Diencephalon (tissue), 1 donor: Measurements from ENCODE around the gene IL17RB. TPM values are rescaled to one million over a fixed set of nuclear protein-coding genes. Genes with fewer than 3 reads are reported as not detected.

ENCODE experiments used
- small RNA-seq: library from RNA; depleted of rRNA; stranded (forward); fragments of <200 nt; gene quantifications from one replicate; pipeline ENCODE3, GENCODE V24; 2014
- total RNA-seq: library from RNA; depleted of rRNA; stranded (reverse); fragments of >200 nt; gene quantifications from one replicate; pipeline ENCODE4 v1.2.3, GENCODE V29; 2014

The IL17RB gene, protein sequence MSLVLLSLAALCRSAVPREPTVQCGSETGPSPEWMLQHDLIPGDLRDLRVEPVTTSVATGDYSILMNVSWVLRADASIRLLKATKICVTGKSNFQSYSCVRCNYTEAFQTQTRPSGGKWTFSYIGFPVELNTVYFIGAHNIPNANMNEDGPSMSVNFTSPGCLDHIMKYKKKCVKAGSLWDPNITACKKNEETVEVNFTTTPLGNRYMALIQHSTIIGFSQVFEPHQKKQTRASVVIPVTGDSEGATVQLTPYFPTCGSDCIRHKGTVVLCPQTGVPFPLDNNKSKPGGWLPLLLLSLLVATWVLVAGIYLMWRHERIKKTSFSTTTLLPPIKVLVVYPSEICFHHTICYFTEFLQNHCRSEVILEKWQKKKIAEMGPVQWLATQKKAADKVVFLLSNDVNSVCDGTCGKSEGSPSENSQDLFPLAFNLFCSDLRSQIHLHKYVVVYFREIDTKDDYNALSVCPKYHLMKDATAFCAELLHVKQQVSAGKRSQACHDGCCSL
- total RNA-seq, result 9.0 TPM

DNA sequence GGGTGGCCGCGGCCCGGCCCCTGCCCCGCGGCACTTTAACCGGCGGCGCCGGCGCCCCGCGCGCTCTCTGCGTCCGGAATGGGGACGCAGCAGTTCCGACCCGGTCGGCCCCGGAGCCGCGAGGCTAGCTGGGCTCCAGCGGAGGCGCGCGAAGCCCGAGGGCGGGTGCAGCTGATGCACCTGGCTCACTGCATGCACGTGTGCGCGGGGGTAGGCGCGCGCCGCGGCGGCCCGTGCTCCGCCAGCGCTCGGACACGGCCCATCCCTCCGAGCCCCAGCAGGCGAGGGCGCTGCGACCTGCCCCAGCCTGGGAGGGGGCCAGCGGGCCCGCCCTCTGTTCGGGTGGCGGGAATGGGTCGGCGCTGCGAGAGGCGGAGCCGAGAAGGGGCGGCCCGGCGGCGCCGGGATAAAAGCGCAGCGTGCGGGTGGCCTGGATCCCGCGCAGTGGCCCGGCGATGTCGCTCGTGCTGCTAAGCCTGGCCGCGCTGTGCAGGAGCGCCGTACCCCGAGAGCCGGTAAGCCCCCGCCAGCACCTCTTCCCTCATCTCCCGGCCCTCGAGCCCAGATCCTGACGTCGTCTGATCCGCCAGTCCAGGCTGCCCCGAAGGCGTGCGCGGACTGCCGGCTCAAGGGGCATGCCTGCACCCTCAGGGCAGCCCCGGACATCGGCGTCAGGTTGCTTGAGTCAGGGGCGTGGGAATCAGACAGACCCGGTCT lies at the start of gene IL17RB, which contains the start of gene CHDH:
IL17RB (plus strand) TSS at position 435 of the 717 bp plus-strand sequence; CDS start at position 456, 21 bp downstream.
CHDH (minus strand) TSS at position 286 of the 717 bp plus-strand sequence. CDS start 22,411 bp downstream, outside the sequence.

DNA sequence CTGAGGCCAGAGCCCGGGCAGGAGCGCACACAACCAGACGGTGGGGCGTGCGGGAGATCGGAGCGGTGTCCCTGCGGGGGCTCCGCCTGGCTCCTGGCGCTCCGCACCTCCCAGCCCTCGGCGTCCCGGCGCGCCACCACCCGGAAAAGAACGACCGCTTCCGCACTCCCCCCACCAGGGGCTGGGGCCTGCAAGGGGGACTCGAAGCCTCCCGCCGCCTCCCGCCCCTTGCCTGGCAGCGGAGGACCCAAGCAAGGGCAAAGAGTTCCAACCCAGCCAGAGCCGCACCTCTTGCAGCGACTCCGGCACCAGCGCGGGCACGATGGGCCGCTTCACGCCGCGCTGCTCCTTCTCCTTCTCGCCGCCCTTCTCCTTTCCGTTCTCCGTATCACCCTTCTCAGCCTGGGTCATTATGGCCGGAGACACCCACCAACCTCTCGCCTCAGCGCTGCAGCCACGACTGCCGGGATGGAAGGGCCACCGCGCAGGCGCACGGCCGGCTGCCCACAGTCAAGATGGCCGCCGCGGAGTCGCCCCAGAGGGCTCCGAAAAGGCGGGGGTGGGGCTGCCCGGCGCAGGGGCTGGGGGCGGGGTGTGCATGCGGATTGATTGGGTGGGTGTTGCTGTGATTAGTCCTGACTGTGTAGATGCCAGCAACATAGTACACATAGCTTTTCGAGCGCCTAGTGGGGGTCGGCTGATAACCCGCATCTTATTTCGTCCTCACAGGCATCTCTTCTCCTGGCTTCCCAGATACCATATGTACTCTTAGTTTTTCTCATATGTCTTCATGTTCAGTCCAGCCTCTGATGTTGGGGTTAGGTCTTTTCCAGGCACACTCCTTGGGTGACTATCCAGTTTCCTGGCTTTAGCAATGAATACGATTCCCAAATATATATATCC lies 35.6 kb downstream of the IL17RB start, which contains the start of gene ACTR8:
ACTR8 (minus strand) TSS at position 462 of the 903 bp plus-strand sequence; CDS start at position 411, 51 bp downstream.

DNA sequence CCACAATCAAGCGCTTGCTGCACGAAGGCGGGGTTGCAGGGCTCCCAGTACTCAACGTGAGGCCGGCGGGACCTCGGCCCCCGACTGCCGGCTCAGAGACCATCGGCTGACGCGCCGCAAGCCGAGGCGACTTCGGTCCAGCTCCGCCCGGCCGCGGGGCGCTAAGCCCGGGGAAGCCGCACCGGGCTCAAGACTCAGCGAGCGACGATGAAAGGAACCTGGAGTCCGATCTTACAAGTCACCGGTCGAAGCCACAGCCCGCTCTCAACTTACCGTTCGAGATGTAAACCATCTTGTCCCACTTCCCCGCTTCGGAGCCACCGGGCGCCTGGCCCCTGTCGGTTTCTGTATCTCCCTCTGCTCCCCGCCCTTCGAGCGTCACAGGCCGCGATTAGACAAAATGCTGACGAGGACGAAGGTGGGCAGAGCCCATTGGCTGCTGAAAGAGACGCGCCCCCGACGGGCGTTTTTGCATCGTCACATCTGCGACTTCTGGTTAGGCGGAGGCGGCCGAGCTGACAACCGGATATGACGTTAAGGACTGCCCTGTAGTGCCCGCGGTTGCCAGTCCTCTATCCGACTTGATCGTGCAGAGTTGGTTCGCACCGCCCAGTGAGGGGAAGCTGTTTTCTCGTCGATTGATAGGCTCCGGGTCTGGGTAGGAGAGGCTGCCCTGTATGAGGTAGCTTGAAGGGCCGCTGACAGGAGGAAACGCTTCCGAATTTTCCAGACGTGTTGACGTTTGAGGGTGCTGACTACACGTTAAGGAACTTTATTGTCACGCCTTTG lies 45.3 kb downstream of the IL17RB start, which contains the start of gene SELENOK:
SELENOK (minus strand) TSS at position 363 of the 789 bp plus-strand sequence.

Small RNA genes within 50 kb of the gene (small RNA-seq; reads per million reads assigned to genes)
- not detected for gene AC012467.1

Other genes starting within 250 kb of the IL17RB start
- 3.9 TPM for gene CHDH, start 149 bp upstream of the IL17RB start, total RNA-seq
- 53.3 TPM for gene ACTR8, start 35.6 kb downstream of the IL17RB start, total RNA-seq
- 87.9 TPM for gene SELENOK, start 45.3 kb downstream of the IL17RB start, total RNA-seq